SK-MEL-5 (cell line): ENCODE results near the gene UBL5. TPM values are rescaled to one million over a fixed set of nuclear protein-coding genes. Genes with fewer than 3 reads are reported as not detected.

Experiments used
- DNase-seq: peaks from one replicate; pipeline ENCODE4 v3.0.0-alpha.2; 2016; ENCODE audit warnings: low read depth, low spot score
- in situ Hi-C: cut with HindIII; loops from 2 replicates; pipeline ENCODE4 v1.10.0; 2016; ENCODE audit warnings: low sequenced_read_pairs, high pct_unique_total_duplicates, low pct_unique_long_range_greater_than_20kb
- small RNA-seq, 2 experiments: library from RNA; depleted of rRNA; stranded (forward); fragments of <200 nt; gene quantifications; one replicate each; pipeline ENCODE3, GENCODE V24; 2014
- total RNA-seq: library from RNA; depleted of rRNA; stranded (reverse); fragments of >200 nt; shearing (Covaris generic); gene quantifications from 2 replicates; pipeline ENCODE4 v1.2.3, GENCODE V29; 2014; rRNA removed

Gene UBL5
- total RNA-seq, 1 experiment from 2014 or later = 182 TPM

DNA sequence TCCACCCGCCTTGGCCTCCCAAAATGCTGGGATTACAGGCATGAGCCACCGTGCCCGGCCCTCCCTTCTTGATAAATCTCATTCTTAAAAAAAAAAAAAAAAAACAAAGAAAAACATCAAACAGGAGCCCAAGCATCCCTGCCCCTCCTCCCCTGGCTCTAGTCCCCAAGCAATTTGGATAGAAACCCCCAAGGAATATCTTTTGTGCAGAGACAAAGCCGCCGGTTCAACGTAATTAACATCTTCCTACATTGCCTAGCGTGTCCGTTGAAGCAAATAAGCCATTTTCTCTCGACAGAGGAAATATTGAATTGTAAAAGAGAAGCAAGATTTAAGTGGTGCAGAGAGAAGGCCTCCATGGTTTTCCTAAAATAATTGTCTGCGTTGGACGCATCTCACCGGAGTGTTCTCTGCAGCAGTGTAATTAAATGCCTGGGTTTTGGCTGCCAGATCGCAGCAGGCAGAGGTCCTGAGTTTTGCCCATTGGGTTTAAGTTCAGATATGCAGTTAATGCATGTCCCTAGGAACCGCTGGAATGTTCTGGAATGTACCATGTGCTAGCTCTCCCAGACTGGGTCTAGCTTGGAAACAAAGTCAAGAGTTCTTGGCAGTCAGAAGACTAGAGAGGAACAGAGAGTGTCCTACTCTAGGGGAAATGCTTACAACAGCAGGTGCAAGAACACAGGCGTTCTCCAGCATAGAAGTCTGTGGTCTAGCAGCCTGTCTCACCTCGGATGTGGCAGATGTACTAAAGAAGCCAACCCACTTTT is 38.2 kb downstream of the UBL5 start:
- in situ Hi-C loops = no loop called here
- DNase-seq = no peak

- in situ Hi-C loops = no loop called here
- no peak for DNase-seq
Observed at GRCh38 chr19:9868983-9869617, 41.4 kb downstream of the UBL5 start.

DNA sequence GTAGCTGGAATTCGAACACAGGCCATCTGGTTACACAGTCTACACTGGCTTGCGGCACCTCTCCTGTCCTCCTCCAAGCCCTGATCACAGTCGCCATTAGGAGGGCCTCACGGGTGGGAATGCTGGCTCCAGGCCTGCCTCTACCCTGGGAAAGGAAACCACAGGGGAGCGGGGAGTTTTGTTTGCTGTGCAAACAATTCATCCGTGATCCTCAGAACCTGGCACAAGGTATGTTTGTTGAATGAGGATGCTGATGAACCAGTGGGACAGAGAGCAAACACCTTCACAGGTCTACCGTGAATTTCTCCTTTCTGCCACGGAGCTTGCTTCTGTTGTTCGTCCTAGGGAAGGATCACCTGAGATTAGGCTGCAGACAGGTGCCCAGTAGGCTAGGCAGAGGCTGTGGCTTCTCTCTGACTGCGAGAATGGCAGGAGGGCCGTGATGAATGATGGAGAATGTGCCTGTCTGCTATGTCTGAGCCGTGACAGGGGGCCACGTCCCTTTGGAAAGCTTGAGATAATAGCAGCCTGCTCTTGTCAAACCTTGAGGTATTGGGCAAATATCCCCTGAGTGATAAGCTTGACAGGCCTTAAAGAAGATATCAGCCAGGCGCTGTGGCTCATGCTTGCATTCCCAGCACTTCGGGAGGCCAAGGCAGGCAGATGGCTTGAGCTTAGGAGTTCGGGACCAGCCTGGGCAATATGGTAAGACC is 44.1 kb downstream of the UBL5 start:
- no peak for DNase-seq
- in situ Hi-C loops = no loop called here

DNA sequence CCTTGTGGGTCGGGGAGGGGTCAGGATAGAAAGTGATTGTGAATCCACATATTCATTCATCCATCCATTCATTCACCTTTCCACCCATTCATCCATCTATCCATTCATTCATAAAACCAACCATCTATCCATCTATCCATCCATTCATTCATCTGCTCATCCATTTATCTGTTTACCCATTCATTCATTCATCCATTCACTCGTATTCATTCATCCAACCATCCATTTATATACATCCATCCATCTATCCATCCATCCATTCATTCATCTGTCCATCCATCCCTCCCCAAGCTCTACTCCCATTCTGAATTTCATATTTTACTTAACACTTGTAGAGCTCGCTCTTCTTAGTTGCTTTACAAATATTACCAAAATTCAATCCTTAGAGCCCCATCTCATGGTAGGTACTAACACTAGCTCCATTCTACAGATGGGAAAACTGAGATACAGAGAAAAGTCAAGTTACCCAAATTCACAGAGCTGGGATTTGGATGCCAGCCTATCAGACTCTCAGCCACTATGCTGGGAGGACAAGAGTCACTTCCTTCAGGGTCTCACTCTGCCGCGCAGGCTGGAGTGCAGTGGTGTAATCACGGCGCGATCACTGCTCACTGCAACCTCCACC is 45.0 kb downstream of the UBL5 start:
- no peak for DNase-seq
- in situ Hi-C loops = no loop called here

DNA sequence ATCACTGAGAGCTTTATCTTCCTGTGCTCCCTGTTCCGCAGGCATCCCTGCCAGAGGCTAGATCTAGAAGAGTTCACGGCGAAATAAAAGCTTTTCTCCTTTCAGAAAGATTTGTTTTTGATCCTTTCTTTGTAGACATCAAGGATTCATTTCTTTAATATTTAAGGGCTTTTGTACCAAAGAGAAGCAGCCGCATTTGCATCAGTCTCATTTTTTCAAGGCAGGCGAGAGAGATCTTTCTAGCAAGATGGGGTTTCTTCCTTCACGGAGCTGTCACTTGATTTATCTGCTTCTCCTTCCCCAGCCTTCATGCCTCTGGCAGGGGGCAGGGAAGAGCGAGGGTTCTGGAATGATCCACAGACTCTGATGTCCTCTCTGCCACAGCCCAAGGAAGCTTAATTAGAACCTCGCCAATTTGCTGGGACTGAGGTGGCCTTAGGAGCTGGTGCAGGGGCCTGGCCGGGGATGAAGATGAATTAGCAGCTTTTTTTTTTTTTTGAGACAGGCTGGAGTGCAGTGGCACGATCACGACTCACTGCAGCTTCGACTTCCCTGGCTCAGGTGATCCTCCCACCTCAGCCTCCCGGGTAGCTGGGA is 47.4 kb downstream of the UBL5 start:
- DNase-seq = no peak
- in situ Hi-C loops = no loop called here

DNA sequence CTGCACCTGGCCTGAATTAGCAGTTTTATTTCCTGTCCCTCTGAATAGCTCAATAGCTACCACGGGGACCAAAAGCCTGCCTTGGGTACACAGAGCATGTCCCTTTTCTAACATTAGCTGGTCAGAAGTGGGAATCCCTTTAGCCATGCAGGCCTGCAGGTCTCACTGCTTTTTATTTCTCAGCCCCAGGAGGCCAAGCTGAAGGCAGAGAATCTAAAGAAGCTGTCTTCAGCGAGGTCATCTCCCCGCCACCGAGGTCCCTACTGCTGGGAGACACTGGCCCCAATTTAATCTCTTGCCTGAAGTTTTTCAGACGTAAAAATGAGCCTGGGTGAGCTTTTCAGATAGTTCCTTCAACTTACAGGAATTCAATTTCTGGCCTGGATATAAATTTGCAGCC is 48.1 kb downstream of the UBL5 start:
- no peak for DNase-seq
- in situ Hi-C loops = no loop called here

DNA sequence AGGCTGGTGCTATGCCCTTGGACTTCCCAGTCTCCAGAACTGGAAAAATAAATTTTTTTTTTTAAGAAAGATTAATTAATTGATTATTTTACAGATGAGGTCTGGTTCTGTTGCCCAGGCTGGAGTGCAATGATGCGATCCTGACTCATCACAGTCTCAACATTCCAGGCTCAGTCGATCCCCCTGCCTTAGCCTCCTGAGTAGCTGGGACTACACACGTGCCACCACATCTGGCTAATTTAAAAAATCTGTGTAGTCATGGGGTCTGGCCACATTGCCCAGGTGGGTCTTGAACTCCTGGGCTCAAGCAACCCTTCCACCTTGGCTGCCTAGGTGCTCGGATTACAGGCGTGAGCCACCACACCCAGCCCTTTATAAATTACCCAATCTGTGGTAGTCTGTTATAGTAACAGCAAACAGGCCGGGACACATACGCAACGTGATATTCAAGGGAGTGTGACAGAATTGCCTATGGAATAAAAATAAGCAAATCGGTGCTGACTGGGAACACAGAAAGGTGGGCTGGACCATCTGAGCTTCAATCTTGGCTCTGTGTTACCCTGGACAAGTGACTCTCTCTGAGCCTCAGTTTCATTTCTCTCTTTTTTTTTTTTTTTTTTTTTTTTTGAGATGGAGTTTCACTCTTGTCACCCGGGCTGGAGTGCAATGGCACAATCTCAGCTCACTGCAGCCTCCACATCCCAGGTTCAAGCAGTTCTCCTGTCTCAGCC is 50.2 kb downstream of the UBL5 start:
- no peak for DNase-seq
- in situ Hi-C loops = no loop called here

GRCh38 chr19:9878511-9879196 is 50.9 kb downstream of the UBL5 start:
- DNase-seq = no peak
- in situ Hi-C loops = no loop called here

Small RNA genes within 50 kb of the gene (small RNA-seq; reads per million reads assigned to genes)
- 0 reads per million in 2 experiments for gene RF00156

Other genes starting within 250 kb of the UBL5 start
- gene ZNF121, start 243.4 kb upstream of the UBL5 start, total RNA-seq = 52.8 and 57.2 TPM in 2 replicates
- 16.4 and 19.9 TPM in 2 replicates for gene ZNF561, start 206.7 kb upstream of the UBL5 start, total RNA-seq
- 27.1 and 28.3 TPM in 2 replicates for gene ZNF562, start 152.8 kb upstream of the UBL5 start, total RNA-seq
- gene ZNF846, start 59.2 kb upstream of the UBL5 start, total RNA-seq = 2.0 and 3.3 TPM in 2 replicates
- gene FBXL12, start 8.8 kb upstream of the UBL5 start, total RNA-seq = 9.6 and 11.5 TPM in 2 replicates
- 77.2 and 79.2 TPM in 2 replicates for gene PIN1, start 7.4 kb downstream of the UBL5 start, total RNA-seq
- 10.6 and 14.6 TPM in 2 replicates for gene OLFM2, start 108.6 kb downstream of the UBL5 start, total RNA-seq
- 1.5 and 2.1 TPM in 2 replicates for gene COL5A3, start 182.6 kb downstream of the UBL5 start, total RNA-seq
- 0.53 and 2.4 TPM in 2 replicates for gene RDH8, start 185.6 kb downstream of the UBL5 start, total RNA-seq